GM19455 (cell line): Measurements from ENCODE around the gene NGB.
"Not testable (repeated sequence)": the region's sequence is repeated elsewhere in the genome, so short reads cannot be mapped to it uniquely, and the experiment has no call there.

Source experiments
- ATAC-seq: cut with Tn5 transposase; IDR thresholded peaks from one replicate; pipeline ENCODE4 v1.9.1; 2021; ENCODE audit not compliant: unreplicated experiment

NGB gene

DNA sequence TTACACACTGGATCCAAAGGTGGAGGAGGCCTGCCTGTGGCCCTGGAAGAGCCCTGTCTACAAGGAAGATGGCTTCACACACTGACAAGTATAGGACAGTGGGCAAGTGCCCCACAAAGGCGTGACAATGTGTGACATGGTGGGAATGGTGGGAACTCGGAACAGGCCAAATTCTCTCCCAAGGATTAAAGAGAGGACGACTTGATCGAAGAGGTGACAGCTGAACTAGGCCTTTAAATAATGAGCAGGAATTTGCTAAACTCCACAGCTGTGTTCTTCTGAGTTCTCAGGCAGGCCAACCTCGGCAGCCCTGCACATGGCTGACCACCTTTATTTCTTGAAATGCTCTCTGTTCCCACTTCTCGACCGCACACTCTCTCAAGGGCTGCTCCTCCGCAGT lies 25.9 kb upstream of the NGB start:
- ATAC-seq: no peak

DNA sequence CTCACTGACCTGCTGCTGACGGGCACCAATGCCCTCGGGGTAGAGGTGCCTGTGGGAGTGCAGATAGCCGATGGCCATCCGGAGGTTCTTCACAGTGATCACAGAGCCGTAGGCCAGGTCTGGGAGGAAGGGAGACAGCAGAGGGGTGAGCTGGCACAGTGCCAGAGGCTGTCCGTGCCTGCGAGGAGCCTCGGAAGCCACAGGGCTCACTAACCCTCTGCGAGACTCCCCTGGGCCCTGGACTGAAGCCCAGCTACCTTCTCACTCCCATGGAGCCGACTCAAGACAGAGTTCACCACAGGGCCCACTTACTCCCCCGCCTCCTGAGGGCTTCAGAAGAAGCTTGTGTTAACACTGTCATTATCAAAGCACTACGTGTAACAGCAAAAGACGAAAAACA lies 25.1 kb upstream of the NGB start:
- ATAC-seq: no peak

DNA sequence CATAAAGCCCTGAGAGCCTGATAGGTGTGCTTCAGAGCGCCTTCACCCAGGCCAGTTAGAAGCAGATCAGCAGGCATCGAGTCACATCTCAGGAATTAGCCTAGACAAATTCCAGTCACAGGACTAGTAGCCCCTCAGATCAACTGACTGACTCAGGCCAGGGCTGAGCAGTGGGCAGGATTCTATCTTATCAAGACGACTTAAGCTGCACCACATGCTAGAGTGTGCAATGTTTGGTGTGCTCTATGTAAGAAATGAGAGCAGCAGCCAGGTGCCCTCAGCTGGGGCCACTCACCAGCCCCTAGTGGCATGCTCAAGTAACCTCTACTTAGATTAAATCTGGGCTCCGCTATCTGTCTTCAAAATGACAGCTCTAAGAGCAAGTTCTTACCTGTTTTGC lies 19.7 kb upstream of the NGB start:
- no peak for ATAC-seq

DNA sequence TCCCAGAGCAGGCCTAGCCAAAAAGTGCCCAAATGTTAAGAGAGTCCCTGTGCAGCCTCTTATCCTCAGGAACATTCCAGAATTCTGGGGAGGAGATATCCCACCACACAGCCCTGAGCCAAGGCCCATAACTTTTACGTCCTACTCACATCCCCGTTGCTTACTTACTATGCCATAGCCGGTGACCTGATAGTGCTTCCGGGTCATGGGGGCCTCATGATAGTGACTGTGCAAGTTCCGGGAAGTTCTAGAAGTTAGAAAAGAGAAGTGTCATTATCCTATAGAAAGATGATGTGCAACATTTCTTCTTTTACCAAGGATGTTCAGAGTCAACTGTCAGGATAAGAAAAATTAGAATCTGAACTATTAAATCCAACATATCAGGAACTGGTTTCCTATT lies 15.6 kb upstream of the NGB start:
- ATAC-seq: no peak

DNA sequence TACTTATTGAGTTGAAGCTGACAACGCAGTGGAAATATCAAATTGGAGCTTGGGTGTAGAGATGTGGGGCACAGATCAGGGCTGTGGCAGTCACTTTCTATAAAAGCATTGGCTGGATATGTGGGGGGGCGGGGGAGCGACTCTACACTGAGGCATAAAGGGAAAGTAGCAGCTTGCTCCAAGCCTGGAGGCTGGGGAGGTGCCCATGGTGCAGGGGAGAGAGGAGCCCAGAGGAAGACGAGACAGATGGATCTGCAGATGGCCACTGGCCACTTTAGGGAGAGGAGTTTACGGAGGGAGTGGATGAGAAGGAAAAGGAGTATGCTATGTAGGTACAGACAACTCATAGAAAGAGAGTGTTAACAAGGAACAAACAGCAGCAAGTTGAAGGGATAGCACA lies 13.5 kb upstream of the NGB start:
- ATAC-seq: no peak

DNA sequence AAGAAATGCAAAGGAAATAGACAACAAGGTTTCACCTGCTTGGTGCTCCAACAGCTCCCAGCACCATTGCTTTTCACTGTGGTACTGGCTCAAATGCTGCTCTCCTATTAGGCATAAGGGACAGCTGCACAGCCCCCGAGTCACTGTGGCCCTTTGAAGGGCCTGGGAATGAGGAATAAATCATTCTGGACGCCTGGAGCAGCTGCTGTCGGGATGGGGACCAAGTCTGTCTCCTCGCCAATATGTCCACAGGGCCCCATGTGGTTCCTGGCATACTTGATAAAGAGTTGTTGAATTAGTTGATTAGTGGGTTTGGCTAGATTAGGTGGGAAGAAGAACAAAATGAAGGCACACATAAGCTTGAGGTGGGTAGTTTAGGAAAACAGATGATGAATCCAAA lies 13.1 kb upstream of the NGB start:
- no peak for ATAC-seq

DNA sequence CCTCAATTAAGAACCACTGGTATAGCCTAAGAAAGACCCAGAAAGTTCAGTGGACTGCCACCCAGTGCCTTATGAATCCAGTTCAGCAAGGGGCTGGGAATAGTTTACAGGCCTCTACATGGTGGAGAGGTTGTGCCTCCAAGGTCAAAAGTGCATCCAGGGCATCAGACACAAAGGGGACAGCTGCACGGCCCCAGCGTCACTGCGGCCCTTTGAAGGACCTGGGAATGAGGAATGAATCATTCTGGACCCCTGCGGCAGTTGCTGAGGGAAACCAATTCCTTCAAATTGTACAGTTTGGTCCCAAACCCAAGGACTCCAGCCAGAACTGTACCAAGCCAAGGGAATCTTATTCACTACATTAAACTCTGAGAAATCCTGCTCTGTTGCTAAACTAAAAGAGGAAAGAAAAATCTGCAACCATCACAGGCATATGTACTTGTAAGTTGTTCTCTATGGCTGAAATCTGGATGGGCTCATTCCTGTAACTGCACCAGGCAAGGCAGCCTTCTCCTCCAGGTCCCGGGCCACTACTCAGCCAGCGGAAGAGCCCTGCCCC lies 10.9 kb upstream of the NGB start:
- ATAC-seq: no peak

DNA sequence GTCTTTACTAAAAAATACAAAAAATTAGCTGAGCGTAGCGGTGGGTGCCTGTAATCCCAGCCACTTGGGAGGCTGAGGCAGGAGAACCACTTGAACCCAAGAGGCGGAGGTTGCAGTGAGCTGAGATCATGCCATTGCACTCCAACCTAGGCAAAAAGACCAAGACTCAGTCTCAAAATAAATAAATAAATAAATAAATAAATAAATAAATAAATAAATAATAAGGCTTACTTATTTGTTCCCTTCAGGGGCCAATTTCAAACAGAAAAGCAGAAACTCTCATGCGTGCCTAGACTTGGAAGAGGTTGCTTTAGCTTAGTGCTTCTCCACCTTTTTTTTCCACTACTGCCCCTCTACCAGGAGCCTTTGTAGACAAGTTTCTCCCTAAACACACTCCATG lies 9.9 kb upstream of the NGB start:
- ATAC-seq: not testable (repeated sequence)

DNA sequence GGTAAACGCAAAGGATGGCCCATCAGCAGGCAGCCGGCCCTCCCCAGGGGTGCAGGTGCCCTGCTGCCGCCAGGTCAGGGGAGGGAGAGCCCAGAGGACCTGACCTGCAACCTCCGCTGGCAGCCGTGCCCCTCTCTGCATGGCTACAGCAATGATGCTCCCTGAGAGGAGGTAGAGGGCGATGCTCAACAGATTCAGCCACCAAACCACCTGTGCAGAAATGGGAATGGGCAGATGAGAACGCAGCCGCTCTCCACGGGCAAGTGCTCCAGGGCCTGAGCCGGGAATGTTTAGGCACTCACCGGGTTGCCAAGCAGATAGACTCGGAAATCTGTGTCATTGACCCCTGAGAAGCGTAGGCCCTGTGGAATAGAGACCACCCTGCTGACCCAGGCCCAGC lies 8.7 kb upstream of the NGB start:
- ATAC-seq: no peak

DNA sequence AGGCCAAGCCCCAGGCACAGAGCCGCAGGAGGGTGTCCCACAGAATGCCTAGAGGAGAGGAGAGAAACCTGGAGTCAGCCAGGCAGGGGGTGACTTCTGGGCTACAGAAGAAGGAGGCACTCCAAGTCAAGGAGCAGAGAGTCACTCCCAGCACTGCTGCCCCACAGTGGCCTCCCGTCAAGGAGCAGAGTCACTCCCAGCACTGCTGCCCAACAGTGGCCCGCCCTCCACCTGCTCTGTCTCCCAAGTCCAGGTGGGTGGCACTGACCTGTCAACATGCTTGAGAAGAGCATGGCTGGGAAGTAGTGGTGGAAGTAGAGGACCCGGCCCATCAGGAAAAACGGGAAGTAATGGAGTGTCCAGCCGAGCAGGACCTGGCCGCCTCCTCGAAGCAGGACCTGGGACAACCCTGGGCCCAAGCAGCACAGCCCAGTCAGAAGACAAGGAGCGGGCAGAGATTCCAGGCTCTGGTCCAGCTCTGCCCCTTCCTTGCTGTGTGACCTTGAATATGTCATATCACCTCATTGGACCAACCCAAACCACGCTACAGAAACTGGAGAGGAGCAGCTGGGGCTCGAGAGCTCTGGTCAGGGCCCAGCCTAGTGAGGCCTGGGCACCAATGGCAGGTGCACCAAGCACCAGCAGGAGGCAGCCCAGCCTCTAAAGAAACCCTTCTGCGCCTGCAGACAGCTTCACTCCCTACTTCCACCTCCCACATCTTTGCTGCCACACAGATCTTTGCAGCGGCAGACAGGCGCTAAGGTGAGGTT lies 7.6 kb upstream of the NGB start:
- ATAC-seq: no peak

DNA sequence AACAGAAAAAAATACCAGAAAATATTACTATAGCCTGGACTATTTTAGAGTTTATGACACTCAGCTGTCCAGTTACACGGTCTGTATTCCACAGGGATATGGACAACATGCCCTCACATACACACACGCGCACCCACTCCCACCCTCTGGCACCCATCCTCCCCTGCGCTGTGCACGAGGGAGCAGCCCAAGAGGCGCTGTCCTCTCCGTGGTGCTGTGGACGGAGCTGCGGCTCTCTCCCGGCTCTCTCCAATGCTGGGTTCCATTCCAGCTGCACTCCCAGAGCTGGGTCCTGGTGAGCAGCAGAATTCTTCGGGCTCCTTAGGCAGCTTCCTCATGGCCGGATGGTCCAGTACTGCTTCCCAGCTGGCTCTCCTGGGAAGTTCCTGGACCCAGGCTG lies 6.0 kb upstream of the NGB start:
- no peak for ATAC-seq

DNA sequence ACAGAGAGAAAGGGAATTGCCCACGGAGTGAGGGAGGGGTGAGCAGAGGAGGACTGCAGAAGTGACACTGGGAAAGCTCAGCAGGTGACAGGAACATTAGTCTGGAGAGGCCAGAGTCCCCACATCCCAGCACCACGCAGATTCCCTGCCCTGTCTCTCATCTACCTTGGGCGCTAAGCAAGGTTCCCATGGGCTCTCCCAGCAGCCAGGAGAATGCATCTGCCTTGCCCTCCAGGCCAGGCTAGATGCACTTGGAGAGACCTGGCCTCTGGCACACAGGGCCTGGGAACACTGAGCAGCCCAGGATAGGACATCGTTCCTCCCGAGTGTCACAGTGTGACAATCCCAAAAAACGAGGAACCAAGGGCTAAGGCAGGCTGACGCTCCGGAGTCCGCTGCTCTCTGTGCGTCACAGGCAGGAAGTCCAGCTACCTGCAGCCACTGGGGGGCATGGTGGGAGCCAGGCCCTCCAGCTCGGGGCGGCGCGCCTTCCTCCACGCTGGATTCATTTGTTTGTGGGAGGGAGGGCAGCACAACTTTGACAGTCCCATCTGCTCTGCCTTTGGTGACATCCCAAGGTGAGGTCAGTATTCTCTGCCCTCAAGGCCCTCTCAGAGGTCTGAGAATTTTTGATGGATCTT lies 5.4 kb upstream of the NGB start:
- ATAC-seq: no peak

DNA sequence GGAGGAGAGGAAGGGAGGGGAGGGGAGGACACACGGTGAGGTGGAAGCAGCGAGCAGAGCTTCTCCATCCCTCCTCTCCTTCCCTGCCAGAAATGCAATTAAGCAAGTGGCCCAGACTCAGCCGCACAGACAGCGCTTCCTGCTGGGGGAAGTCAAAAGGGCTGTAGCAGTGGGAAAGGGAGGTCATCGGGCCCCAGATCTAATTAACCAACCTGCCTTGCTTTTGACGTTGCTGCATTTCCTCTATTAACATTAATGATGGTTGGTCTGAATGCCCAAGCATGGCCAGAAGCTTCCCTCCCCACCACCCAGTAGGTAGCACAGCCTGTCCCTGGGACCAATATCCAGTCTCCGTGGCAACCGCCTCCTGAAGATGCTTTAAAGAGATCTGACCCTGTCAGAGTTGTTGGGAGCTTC lies 4.6 kb upstream of the NGB start:
- no peak for ATAC-seq

DNA sequence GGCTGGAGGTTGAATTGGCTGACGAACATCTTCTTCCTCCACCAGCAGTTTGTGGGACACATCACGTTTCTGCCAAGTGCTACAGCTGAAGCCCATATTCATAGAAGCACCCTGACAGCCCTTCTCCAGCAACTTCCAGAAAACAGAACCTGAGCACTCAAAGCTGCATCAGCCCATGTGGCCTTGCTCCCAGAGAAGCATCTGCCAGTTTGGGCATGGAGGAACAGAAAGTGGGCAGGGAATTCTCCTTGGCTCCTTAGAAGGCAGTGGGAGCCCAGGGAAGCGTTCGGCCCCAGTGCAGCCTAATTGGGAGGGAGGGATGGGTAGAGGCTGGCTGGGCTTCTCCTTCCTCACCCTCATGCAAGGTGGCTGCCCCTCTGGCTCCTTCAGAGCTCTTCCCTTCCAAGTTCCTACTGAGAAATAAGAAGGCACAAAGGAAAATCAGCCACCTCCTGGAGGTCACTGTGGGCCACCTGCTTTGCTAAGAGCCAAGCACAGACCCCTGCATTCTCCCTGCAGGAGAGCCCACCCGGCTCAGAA lies 4.1 kb upstream of the NGB start:
- ATAC-seq: no peak

DNA sequence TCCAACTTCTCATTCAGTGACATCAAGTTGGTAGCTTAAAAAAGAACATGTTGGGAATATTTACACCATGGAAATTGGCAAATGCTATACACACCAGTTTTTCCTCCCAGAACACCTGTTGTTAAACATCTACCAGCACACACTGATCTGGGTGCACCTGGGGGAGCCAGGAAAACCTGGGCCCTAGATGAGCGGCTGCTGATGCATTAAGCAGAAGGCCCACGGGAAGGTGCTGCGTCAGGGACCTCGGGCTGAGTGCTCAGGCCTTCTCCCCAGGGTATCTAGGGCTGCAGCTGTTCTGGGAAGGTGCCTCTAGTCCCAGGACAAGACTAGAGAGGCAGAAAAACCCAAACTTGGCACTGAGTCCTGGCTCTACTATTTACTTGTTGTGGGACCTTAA lies 2.8 kb upstream of the NGB start:
- no peak for ATAC-seq

DNA sequence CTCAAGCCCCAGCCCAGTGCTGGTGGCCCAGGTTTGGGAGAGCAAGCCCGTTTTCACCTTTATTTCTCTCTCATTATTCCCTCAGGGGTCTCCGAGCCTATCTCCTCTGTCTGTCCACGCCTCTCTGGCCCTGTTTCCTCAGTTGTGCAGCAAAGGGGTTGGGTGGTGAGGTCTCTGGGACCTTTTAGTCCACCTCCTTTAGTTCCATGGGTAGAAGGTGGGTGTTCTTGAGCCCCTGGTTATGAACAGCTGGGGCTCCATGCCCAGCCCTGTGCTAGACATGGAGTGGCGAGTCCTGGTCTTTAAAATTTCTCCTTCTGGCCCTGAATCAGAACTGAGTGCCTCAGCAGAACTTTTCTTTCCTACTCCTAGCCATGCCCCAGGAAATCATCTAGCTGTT lies 1.3 kb upstream of the NGB start:
- ATAC-seq: no peak

DNA sequence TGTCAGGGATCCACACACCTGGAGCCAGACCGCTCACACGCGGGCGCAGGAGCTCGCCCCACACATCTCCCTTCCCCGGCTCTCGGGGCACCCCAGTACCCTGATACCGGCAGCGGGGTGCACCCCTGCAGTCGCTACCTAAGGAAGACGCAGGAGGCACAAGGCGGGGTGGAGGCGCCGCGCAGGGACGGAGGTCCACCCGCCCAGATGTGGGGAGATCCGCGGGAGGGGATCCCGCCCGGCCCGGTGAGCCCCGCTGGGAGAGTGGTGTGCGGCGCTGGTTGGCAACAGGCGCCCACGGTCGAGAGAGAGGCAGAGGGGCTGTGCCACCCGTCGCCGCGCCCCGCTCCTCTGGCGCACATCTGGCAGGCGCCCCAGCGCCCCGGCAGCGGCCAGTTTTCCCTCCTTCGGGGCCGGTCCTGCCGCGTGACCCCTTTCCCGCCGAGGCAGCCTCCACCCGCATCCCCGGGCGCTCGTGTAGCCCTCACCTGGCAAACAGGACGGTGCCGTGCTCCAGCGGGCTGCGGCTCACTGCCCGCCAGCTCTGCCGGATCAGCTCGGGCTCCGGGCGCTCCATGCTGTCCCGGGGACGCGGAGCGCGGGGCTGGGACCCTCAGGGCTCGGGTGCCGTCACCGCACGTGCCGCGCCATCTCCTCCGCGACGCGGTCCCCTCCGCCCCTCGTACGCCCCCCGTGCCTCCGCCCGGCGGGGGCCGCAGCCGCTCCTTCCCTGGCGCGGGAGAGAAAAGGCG lies 469 bp downstream of the NGB start:
- ATAC-seq: no peak

DNA sequence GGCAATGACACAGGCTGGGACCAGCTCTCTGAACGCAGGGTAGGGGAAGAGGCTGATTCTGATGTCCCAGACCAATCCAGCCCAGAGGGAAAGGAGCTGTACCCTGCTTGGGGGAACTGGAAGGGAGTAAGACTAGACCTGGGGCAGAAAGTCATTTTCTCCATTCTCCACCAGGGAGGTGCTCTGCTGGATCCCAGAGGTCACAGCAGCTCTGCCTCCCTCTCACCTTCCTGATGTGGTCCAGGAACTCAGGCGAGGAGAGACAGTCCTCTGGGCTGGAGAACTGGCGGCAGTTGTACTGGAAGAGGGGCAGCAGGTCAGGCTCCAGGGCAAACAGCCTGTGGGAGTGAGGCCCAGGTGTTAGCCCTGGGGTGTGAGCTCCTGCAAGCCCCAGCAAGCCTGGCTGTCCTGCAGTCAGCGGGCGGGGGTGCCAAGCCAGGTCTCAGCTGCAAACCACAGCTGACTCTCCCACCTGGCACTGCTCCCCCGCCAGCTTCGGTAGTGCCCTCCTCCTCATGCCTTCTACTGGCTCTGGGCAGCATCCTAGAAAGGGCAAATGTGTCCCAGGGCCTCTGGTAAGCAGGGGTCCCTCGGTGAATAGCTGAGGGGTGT lies 1.9 kb downstream of the NGB start:
- no peak for ATAC-seq

DNA sequence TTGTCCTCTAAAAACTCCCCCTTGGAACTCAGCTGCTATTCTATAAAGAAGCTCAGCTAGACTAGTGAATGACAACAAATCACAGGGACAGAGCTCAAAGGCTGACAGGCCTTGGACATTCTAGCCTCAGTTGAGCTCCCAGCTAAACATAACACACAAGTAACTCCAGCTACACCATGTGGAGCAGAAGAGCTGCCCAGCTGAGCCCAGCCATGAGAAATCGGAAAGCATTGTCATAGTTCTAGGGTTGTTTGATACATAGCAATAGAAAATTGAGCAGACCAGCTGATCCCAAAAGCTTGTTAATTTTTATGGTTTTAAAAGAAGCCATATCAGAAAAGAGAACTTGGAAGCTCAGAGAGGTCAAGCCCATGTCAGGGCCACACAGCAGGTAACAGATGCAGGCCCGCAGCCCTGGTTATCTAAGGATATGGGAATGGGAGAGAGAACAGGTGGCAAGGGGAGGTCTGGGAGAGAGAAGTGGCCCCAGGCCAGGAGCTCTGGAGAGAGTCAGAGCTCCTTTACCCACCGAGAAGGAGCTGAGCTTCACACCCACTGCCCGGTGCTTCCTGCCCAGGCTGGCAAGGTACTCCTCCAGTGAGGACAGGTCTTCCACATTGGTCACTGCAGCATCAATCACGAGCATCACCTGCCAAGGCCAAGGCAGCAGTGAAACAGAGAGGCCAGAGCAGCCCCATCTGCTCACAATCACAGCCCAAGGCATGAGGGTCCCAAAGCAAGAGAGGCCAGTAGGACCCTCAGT lies 2.9 kb downstream of the NGB start:
- no peak for ATAC-seq

DNA sequence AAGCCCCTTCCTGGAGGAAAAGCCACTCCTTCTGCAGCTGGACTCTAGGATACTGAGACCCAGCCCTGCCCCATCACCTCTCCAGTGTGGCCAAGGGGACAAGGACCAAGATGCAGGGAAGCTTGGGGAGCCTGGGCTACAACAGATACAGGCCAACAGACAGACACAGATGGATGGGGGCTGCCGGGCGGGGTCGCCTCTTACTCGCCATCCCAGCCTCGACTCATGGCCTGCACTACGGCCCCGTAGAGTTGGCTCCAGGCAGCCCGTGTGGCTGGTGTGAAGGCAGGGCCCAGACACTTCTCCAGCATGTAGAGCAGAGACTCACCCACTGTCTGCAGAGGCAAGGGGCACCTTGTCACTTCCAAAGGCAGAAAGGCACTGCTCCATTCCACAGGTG lies 4.7 kb downstream of the NGB start:
- no peak for ATAC-seq
